GM10266 (cell line): ENCODE measurements around the gene KCNJ4.
"Not testable (repeated sequence)": the region's sequence is repeated elsewhere in the genome, so short reads cannot be mapped to it uniquely, and the experiment has no call there.

Source experiments
- DNase-seq: peaks from one replicate; pipeline ENCODE4 v3.0.0; 2012; ENCODE audit errors: extremely low spot score
- TF ChIP-seq, protein P1 (sequence below): IDR thresholded peaks from 2 replicates; pipeline ENCODE4 v1.5.1; 2012; ENCODE audit warnings: mild to moderate bottlenecking, low read depth; ENCODE audit not compliant: control insufficient read depth, insufficient read depth; ENCODE audit errors: missing control alignments

KCNJ4 gene

DNA sequence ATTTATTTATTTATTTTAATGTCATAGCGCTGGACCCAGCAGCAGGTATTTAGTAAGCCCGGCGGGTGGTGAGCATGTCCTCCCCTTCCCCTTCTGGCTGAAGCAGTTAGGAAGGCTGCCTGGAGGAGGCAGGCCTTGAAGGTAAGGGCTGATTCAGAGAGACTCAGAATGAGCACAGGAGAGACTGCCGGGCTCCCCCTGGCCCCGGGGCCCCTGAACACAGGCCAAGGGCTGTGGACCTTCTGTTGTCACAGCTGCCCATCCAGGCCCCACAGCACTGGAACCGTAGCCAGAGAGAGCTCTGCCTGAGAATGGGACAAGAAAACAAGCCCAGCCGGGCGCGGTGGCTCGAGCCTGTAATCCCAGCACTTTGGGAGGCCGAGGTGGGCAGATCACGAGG, 52.8 kb downstream of the KCNJ4 start:
- DNase-seq = peak; percentile 5
- TF ChIP-seq, protein P1, sequence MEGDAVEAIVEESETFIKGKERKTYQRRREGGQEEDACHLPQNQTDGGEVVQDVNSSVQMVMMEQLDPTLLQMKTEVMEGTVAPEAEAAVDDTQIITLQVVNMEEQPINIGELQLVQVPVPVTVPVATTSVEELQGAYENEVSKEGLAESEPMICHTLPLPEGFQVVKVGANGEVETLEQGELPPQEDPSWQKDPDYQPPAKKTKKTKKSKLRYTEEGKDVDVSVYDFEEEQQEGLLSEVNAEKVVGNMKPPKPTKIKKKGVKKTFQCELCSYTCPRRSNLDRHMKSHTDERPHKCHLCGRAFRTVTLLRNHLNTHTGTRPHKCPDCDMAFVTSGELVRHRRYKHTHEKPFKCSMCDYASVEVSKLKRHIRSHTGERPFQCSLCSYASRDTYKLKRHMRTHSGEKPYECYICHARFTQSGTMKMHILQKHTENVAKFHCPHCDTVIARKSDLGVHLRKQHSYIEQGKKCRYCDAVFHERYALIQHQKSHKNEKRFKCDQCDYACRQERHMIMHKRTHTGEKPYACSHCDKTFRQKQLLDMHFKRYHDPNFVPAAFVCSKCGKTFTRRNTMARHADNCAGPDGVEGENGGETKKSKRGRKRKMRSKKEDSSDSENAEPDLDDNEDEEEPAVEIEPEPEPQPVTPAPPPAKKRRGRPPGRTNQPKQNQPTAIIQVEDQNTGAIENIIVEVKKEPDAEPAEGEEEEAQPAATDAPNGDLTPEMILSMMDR = no peak

DNA sequence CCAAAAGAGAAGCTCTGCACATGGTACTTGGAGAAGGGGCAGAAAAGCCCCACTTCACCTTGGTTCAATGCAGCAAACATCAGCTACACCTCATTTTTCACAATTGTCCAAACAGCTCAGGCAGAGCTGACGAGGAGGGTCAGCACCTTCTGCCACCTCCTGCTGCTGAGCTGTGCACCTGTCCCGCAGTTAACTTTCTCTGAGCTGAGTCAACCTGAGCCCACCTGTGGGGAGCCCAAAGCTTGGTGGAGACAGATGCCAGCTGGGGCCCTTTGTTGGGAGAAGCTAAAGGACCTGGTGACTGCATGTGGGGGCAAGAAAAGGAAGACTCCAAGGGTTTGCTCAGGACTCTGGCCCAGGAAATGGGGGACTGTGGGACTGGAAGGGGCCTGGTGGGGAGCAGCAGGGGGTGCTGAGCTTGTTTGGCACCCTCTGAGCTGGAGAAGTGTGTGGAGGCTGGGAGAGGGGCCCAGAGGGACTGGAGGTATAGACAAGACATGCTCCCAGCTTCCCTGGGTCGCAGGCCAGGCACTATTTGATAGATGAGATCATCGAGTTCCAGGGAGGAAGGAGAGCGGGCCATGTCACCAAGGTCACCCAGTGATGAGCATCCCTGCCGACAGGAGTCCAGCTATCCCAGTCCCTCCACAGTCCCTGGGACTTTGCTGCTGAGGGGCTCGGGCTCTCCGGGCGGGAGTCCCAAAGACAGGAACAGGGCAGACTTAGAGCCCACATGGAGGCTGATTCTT, 53.5 kb downstream of the KCNJ4 start:
- peak; percentile 6 for DNase-seq
- TF ChIP-seq, protein P1 = no peak

DNA sequence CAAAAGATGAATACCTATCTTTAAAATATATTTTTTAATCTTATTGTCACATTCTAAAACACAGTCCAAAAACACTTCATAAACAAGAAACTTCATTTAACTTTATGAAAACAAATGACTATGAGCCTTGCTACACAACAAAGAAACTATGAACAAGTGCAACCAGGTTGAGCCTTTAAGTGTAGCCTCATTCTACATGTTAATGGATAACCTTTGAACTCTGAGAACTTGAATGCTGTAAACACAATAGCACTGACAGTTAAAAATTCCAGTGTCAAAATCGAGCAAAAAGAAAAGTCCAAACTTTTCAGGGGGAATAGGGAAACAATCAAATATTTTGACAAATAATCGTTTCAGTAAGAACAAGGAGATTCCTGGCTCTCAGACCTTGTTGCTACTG, 54.7 kb downstream of the KCNJ4 start:
- not testable (repeated sequence) for DNase-seq

DNA sequence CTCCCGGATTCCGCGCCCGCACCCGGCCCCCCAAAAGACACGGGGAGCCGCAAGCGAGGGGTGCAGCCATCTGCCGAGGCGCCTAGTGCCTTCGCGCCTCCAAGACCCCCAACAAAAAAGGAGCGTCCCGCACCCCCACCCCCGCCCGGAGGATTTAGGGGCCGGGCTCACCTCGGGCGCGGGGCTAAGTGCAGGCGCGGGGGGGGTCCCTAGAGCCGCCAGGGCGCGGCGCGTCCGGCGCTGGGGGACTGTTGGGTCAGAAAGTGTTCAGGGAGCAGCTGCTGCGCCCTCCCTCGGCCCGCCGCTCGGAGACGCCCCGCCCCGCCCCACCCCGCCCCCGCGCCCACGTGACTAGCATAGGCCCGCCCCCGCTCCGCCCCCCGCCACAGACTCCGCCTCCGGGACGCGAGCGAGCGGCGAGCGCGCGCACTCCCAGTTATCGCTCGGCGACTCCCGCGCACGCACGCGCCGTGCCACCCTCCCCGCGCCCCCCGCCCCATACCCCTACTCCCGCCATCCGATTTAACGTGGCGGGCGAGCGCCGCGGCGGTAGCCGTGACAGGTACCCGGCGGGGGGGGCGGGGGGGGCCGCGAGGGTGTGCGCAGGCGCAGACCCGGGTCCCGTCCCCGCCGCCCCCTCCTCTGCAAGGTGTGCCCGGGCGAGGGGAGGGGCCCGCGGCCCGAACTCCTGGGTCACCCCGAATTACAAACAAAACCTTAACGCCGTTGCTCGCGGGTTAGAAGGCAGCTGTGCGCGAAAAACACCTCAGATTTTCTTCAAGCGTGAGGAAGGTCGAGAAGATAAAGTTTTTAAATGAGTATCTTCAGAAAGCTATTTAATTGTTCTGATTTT, 56.2 kb downstream of the KCNJ4 start:
- TF ChIP-seq, protein P1 = no peak
- peak; percentile 92 for DNase-seq

DNA sequence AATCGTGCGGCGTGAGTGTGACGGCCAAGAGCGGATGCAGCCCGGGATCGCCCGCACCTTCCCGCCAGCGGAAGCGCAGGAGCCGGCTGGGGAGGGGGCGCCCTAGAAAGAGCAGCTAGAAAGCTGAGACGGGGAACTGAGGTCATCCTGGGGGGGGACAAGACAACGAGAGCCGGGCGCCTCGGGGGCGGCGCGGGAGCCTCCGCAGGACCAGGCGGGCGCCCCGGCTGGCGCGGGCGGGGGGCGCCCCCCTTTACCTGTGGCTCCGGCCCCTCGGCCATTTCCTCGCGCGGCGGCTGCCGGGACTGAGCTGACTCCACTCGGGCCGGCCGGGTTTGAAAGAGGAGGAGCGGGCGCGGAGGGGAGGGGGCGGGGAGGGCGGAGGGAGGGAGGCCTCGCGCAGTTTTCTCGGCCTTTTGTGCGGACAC, 56.8 kb downstream of the KCNJ4 start:
- peak; percentile 75 for DNase-seq

DNA sequence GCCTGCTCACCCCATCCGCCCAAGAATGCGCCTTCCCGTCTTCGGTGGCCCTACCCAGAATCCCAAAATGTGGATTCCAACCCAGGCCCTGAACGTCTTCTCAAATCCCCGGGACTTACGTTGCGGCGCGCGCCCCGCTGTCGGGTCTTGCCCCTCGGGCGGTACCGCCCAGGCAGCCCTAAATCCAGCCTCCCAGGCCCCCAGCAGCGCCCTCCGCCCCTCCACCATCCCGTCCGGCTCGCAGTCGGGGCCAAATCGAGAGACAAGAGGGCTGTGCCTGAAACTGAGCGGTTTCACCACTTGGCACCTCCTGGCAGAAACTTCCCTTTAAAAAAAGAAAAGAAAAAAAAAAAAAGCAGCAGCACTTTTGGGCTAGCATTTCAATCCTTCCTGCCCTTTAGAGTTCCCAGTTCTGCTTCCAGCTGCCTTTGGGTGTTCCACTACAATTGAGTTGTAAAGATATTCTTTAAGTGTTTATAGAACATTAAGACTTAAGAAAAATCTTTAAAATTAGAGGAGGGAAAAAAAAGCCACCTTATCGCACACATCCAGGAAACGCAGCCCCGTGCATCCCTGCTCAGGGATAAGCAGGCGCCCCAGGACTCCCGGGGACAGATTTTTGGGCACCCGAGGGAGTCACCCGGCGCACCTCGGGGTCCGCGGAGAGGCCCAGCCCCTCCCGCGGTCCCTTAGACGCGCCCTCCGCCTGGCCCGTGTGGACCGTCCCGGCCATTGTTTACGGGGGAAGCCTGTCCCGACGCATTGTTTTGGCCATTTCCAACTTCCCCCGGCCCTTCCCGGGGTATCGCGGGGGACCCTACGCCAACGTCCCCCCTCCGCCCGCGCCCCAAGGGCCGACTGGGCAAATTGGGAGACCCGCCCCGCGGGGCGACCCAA, 57.6 kb downstream of the KCNJ4 start:
- TF ChIP-seq, protein P1 = no peak
- peak; percentile 19 for DNase-seq

DNA sequence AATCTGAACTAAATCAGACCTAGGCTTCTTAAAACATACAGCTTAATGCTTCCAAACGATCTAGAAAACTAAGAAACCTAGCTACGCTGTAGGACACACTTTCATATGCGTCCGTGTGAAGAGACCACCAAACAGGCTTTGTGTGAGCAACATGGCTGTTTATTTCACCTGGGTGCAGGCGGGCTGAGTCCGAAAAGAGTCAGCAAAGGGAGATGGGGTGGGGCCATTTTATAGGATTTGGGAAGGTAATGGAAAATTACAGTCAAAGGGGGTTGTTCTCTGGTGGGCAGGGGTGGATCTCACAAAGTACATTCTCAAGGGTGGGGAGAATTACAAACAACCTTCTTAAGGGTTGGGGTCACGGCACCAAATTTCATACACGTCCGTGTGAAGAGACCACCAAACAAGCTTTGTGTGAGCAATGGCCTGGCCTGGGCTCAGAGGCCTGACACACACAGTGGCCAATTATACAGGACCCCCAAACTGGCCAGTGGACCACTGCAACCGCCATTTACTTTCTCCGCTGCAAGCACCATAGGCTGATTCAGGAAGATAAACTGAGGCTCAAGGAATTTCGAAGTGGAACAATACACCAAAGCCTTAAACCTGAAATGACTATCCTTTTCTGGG, 58.4 kb downstream of the KCNJ4 start:
- not testable (repeated sequence) for DNase-seq

DNA sequence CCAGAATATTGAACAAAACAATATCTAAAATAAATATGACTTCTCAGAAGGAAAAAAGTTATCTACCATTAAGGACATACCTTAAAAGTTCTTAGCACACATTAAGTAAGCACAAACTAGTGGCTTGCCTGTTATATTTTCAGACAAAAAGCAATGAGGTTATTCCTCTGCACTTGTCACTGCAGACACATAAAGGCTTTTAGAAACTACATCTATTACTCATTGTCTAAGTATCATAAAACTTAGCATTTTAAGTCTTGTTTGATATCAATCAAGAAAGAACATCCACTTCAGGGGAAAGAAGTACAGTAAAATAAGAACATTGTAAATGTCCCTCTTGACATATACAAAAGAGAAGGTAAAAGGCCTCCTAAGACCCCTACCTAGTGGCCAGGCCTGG, 59.1 kb downstream of the KCNJ4 start:
- not testable (repeated sequence) for DNase-seq

DNA sequence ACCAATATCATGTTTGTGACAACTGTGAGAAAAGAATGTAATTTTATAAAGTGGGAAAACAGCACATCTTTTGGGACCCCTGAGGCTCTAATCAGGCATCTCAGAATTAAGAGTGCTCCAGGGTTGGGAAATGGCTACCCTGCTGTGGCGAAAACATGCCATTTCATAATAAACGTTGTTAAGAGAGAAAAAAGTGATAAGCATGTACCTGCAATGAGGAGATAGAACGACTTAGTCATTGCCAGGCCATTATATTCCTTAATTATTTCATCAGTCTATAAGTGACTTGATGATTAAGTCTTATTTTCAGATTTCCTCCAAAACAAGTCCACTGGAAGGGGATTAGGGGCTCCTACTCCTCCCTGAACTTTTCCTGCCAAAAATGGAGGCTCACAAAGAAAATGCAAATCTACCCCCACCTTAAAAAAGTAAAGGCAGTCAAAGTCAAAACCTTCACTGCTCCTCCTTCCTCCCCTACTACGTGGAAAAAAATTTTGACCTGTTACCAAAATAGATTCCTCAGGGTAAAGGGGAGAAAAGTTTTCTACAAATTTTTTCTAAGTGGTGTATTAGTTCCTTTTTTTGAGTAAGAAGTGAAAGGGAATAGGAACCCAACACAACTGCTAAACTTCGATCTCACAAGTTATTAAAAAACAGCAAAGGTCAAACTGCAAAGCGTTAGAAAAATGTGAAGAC, 59.9 kb downstream of the KCNJ4 start:
- DNase-seq = peak; percentile 10

DNA sequence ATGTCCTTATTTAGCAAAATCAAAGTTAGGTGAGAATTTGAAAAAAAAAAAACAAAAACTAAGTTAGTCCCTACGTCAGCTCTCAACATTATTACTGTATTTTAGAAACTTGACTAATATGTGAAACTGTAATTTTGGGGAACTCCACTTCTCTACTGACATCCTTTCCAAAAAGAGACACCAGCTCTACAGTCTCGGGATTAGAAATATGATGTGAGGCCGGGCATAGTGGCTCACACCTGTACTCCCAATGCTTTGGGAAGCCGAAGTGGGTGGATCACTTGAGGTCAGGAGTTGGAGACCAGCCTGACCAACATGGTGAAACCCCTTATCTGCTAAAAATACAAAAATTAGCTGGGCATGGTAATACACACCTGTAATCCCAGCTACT, 65.6 kb downstream of the KCNJ4 start:
- DNase-seq = not testable (repeated sequence)

DNA sequence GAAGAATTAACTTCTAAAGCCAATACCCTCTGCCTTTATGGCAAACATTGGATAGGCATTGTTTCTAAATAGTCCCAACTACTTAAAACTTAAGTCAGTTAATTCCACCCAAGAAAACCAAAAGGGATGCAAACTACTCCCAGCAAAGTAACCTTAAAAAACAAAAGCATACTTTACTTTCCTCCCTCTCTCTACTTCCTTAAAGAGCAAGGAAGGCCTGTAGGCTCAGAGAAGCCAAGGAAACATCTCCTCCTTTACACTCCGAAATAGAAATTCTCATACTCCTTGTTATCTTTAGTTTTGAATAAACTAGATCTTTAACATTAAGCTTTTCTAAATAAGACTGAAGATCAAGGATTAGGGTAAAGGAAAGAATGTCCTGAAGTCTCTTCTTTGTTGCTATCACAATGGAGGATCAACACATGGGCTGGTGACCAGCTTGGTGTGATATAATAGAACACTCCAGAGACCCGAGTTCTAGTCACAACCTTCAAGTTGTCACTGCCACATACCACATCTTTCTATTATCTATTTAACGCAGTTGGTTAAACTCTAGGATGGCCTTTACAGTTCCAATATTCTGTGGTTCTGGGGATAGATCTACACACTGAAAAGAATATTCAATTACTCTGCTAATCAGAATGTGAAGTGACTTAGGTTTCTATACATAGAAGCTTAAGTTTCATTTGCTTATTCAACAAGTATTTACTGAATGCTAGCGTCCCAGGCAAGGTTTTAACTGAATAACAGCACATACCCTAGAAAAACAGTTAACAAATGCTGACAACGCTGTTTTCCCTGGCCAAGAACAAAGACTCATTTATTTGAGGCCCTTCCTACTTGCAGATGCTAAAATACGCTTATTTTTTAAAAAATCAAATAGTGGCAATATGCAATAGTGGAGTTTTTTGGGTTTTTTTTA, 66.2 kb downstream of the KCNJ4 start:
- not testable (repeated sequence) for DNase-seq

DNA sequence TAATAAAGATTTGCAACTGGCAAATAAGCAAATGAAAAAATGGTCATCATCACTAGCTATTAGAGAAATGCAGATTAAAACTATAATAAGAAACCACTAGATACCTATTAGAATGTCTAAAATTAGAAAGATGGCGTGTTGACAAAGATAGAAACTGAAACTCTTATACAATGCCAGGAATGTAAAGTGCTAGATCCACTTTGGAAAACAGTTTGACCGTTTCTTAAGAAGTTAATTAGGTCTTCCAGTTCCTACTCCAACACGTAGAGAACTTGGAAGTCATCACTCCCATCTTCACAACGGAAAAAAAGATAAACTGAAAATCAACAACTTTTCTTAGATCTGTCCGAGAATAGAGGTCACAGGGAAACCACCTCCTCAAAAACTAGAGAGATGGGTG, 68.1 kb downstream of the KCNJ4 start:
- not testable (repeated sequence) for DNase-seq
